GM11168 (cell line): ENCODE data around the gene MRPL43.

Experiments
- in situ Hi-C: fragments of 300-500 bp; cut with MboI; formaldehyde crosslinking; loops from one replicate; pipeline ENCODE4 v1.12.0; 2022; ENCODE audit warnings: low sequenced_read_pairs; ENCODE audit not compliant: unreplicated experiment

The MRPL43 gene

DNA sequence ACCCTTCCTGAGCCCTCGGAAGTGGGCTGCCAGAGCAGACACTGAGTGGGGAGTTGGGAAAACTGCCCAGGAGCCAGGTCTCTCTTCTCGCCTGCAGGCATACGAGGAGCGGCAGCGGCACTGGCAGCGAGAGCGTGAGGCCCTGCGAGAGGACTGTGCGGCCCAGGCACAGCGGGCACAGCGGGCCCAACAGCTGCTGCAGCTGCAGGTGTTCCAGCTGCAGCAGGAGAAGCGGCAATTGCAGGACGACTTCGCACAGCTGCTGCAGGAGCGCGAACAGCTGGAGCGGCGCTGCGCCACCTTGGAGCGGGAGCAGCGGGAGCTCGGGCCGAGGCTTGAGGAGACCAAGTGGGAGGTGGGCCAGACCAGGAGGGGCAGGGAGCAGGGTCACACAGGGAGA, 18.1 kb upstream of the MRPL43 start:
- in situ Hi-C loops = no loop called here

DNA sequence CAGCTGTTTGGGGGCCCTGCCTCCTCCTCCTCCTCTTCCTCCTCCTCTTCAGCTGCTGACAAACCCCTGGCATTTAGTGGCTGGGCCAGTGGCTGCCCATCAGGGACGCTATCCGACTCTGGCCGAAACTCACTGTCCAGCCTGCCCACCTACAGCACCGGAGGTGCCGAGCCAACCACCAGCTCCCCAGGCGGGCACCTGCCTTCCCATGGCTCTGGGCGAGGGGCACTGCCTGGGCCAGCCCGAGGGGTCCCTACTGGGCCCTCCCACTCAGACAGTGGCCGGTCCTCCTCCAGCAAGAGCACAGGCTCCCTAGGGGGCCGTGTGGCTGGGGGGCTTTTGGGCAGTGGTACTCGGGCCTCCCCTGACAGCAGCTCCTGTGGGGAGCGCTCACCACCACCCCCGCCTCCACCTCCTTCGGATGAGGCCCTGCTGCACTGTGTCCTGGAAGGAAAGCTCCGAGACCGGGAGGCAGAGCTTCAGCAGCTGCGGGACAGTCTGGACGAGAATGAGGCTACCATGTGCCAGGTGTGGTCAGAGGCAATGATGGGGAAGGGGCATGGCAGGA, 16.4 kb upstream of the MRPL43 start:
- in situ Hi-C loops = no loop called here

DNA sequence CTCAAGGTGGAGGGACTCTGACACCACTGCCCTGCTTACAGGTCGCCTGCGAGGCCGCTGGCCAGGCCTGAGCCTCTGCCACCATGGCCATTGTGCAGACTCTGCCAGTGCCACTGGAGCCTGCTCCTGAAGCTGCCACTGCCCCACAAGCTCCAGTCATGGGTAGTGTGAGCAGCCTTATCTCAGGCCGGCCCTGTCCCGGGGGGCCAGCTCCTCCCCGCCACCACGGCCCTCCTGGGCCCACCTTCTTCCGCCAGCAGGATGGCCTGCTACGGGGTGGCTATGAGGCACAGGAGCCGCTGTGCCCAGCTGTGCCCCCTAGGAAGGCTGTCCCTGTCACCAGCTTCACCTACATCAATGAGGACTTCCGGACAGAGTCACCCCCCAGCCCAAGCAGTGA, 15.2 kb upstream of the MRPL43 start:
- in situ Hi-C loops = no loop called here

DNA sequence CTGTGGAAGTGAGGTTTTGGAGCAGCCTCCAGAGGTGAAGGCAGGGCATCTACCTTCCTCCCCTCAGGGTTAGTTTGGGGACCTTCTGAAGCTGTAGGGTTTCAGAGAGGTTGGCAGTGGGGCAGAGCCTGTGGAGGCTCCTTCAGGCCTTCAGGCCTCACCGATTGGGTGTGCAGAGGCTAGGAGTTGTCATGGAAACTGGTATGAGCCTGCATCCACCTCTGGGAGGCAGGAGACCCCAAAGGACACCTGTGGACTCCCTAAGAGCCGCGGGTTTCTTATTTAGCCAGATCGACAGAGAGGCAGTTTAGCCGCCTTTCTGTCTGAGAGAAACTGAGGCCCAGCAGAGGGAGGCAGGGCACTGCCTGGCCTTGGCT, 14.3 kb upstream of the MRPL43 start:
- in situ Hi-C loops = no loop called here

DNA sequence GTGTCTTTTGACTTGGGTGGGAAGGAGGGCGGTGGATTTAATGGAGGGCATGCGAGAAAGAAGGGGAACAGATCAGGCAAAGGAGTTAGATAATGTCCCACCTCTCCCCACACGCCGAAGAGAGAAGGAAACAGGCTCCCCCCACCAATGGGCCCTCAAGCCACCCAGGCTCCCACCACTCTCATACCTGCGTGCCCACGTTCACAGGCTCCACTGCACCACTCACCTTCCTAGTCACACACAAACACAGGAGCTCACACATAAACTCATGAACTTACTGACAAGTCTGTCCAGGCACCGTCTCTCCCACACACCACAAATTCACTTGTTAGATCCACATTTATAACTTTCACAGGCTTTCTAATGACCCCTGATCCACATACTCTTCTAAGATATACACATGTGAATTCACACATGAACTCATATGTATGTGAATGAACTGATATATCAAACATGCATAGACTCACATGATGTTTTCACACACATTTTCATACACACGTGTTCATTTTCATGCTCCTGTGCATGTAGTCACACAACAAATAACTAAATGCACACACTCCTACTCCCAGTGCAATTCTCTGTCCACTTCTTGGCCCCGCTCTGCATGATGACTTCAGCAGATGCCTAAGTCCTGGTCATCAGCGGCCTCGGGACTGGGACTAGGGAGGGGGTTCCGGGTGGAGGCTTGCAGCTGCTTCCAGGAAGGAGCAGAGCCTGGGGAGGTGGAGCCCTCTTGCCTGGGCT, 13.8 kb upstream of the MRPL43 start:
- in situ Hi-C loops = no loop called here

DNA sequence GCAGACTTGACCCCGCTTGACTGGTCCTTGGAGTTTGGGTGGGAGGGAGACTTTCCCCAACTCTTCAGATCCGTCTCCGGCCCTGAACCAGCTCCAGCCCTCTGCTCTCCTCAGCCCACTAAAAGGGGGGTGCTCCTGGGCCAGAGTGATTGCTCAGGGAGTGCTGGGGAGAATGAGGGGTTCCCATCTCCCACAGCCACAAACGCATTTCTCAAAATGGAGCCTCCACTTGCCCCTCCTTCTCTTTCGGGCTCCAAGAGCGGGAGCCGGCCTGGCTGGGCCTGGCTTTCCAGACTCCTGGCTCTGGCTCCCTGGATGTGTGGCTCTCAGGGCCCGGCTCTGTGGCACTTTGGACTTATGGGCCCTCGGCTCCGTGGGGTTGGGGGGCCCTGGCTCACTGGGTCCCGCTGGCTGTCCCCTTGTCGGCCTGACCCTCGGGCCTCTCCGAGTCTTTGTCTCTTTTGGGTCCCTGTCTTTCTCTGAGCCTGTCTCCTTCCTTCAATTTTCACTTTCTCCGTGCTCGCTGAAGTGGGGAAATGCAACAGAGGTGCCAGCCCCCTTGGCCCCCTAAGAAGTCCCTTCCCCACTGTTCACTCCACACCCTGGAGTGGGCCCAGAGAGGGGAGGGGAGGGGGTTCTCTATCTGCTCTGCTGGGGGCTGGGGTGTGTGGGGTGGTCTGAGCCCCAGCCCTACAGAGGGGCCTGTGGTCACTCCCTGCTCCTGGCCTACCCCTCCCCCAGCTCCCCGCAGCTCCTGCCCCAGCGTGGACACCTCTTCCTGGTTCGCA, 13.0 kb upstream of the MRPL43 start:
- in situ Hi-C loops = no loop called here

DNA sequence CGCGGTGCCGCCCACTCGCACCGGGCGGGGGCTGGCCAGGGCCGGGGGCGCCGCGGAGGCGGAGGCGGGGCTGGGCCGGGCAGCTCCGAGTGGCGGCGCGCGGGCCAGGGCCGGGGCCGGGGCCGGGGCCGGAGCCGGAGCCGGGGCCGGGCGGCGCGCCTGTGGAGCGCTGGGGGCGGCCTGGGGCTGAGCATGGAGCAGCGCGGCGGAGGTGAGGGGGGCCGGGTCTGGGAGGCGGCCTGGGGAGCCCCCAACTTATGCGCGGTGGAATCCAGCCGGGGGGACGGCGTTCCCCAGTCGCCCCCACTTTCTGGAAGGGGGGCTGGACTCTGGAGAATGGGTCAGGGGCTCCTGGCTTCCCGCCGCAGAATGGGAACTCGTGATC, 12.4 kb upstream of the MRPL43 start, which contains the start of gene LZTS2:
TSS of gene LZTS2 (plus strand) at position 67 of the 385 bp plus-strand sequence. CDS start 2,731 bp downstream, outside the sequence.
- in situ Hi-C loops = no loop called here

DNA sequence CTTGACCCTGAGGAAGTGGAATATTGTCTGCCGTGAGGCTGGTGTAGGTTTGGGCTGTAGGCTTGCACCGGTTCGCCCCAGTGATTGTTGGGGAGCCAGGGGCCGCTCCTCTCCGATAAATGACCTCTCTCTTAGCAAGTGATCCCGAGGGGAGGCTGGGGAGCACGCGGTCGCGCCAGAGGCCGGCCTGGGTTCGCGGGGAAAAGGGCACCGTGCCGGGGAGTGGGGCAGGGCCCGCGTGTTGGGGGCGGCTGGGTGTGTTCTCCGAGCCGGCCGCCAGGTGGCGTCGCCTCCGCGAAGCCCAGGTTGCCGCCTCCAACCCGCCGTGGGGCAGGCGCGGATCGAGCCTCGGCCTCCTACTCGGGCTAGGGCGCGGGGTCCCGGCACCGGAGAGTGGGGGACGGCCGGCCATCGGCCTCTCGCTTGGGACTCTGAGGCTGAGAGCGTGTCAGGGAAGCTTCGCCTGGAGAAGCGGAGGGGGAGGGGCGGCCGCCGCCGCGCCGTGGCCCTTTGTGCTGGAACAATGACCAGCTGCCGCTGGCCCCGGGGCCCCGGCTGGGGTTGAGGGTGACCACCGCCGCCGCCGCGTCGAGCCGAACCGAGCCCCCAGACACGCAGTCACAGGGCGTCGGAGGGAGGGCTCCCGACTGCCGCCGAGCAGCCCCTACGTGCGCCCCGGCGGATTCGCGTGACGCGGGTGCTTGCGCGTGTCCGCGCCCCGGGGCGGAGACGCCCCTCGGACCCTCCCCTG, 11.9 kb upstream of the MRPL43 start:
- in situ Hi-C loops = no loop called here

DNA sequence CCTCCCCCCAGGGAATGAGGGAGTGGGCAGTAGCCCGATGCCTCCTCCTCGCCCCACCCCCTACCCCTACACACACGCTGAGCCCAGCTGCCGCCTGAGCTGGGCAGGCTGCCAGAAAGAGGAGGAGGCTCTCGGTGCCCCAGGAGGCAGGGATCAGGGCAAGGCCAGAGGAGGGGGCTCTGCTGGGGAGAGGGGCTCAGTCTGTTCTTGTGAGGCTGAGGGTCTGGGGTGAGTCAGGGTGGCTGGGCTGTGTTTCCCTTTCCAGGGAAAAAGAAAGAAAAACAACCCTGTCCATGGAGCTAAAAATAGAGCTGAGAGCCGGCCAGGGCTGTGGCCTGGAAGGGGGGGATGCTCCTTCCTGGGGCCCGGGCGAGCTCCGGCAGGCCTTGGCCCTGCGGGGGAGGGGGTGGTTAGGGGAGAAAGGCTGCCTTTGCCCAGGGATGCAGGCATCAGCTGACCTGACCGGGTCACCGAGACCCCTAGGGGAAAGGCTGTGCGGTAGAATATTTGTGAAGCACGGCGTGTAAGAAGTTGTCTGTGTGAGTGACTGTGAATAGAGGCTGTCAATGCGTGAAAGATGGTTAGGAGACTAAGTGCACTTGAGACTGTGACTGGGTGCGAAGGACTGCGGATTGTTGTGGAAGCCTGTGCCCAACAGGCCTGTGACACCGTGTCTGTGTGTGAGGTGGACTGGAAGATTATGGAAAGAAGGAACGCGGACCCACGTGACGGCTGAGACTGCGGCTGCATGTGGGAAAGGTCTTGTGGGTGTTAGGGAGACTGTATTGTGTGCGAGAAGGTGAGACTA, 11.1 kb upstream of the MRPL43 start:
- in situ Hi-C loops = no loop called here

DNA sequence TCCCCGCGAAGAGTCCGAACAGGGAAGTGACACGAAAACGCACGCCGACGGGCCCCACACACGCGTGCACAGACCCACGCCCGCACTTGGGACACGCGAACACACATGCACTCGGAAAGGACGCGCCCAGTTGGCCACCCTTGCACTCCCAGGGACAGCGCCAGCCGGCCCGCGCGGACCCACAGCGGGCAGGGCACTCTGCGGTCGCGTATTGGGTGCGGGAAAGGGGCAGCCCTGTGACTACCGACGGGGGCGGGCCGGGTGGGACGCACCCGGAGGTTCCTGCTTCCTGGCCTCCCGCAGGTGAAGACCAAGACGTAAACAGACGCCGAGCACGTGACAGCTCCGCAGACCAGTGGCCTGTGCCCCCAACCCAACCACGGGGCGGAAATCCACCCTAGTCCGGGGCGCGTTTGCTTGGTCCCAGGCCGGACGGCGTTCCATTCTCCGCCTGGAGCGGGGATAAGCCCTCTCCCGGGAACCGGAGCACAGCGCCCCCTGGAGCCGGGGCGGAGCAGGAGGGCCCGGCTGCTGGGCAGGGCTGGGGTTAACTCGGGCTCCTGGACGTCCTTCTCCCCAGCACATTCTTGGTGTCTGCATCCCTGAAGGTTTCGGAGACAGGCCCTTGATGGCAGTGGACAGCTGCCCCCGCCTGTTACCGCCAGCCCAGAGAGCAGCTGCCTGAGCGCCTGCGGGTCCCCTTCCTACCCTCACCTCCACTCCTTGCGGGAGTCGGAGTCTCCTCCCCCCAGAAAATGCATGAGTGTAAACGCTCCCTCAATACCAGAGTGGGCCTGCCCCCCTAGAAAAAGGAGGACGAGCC, 10.3 kb upstream of the MRPL43 start:
- in situ Hi-C loops = no loop called here

DNA sequence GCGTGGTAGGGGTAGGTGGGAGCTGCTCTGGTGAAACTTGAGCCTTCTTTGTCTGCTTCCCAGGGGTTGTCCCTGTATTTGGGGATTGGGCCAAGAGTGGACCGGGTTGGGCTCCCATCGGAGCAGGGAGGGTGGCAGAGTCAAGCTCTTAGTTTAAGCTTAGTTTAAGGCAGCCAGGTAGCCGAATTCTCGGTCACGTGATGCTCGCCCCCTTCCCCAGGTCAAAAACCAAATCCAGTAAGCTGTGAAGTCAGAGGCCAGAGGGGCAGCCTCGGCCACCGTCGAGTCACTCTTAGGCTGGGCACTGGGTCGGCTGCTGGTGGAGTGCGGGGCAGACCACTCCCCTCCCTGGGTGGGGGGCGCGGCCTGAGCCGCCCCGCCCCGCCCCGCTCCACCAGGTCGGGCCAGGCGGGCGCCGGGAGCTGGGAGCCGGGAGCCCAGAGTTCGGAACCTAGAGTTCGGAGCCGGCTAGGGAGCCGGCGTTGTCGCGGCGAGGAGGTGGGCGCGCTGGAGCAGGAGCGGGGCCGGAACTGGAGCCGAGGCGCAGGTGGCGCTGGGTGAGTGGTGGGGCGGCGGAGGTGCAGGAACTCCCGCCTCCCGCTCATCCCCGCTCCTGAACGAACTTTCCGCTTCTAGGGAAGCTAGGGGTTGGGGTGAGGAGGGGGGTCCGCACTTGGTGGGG, 9.5 kb upstream of the MRPL43 start:
- in situ Hi-C loops = no loop called here

DNA sequence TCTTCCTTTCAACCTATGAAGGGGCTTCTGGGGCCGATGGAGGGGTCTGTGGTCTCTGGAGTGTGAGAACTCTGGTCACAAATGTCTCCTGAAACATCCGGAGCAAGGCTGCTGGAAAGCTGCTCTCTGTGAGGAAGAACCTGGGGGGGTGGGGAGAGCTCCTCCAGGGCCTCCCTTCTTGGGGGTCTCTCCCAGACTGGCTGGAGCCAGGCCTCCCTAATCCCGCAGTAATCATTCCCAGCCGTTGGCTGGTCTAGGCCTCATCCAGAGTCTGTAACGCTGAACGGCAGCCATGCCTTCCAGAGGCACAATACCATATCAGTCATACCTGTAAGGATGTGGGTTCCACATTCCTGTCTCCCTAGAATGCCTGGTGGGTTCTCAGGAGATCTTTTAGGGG, 7.9 kb upstream of the MRPL43 start:
- in situ Hi-C loops = no loop called here

DNA sequence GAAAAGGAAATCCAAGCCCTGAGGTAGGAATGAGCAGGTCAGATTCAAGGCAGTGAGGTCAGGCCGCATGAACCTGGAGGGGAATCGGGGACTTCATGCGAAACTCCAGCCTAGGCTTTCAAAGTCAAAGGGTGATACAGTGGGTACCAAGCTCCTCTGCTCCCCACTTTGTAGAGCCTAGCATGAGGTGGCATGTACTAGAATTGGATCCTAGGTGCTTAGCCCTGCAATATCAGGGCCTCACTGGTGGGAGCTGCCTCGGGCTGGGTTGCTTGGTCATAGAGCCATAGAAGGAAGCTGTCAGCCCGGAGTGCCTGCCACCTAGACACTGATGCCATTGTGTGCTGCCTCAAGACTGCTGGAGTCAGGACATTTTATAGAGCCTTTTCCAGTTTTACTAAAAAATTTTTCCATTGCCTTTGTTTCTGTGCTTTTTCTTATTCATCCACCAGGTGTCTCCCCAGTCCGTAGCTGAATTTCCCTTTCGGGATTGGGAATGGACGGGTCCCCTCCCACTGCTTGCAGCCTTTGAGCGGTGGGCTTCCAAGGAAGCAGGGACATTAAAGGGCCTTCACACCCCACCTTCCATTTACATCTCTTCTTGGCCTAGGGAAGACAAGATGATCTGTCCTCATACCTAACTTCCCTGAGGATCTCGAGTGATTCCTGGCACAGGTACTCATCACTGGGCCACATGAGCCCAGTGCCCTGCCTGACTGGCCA, 6.8 kb upstream of the MRPL43 start:
- in situ Hi-C loops = no loop called here

DNA sequence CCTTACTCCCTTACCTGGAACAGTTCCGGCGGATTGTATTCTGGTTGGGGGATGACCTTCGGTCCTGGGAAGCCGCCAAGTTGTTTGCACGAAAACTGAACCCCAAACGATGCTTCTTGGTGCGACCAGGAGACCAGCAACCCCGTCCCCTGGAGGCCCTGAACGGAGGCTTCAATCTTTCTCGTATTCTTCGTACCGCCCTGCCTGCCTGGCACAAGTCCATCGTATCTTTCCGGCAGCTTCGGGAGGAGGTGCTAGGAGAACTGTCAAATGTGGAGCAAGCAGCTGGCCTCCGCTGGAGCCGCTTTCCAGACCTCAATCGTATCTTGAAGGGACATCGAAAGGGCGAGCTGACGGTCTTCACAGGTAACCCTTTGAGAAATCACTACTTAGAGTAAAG, 1.8 kb upstream of the MRPL43 start:
- in situ Hi-C loops = no loop called here

DNA sequence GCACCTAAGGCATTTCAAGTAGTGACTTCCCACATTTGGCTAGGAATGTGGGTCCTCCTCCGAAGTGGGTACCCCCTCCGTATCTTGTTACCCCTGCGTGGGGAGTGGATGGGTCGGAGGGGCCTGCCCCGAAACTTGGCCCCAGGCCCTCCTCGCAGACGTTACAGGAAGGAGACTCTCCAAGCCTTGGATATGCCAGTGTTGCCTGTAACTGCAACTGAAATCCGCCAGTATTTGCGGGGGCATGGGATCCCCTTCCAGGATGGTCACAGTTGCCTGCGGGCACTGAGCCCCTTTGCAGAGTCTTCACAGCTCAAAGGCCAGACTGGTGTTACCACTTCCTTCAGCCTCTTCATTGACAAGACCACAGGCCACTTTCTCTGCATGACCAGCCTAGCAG, 869 bp upstream of the MRPL43 start:
- in situ Hi-C loops = no loop called here

DNA sequence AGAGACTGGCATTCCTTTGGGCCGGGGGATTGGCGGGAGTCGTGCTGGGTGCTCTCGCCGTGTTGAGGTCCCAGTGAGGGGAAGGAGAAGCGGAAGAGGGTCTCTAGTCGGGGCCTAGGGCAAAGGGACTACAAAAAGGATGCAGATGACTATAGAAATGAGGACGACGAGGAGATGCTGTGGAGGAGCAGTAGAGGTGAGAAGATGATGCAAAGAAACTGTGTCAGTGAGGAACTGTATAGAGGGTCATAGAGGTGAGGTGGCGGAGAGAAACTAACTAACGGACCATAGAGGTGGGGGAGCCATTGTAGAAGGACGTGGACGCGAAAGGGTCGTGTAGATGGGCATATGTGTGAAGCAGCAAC, 370 bp upstream of the MRPL43 start:
- in situ Hi-C loops = no loop called here

DNA sequence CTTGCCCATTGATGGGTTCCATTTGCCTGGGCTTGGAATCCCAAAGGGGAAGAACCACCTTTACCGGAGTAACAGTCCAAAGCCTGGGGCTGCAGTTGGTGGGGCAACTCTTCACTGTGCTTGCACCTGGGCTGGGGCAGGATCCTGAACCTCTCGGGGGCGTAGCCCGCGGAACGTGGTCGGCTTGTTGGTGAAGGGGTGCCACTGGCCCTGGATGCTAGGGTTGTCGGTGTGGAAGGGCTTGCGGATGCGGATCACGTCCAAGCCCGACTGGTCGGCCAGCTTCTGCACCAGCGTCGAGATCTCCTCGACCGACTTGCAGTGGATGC, 710 bp downstream of the MRPL43 start:
- in situ Hi-C loops = no loop called here

DNA sequence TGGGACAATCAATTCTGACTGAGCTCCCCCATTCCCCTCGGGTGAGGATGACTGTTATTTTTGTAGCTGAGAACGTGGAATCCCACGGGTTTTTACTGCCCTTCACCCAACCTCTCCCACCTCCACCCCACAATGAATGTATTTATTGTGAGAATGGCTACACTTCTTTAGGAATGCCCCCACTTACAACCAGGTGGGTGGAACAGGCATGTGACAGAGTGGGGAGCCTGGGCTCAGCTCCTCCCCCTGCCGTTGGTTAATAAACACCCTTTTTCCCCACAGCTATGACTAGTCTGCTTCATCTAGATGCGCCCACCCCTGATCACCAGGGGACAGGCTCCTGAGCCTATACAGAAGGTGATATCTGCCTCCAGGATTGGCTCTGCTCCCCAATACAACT, 2.0 kb downstream of the MRPL43 start:
- in situ Hi-C loops = no loop called here
